K562 (cell line): ENCODE measurements around the gene NUDT1. TPM values are rescaled to one million over a fixed set of nuclear protein-coding genes. Genes with fewer than 3 reads are reported as not detected.

ENCODE experiments used
- ATAC-seq: fragments of 200-7000 bp; cut with Tn5 transposase; 3 replicates; pipeline ENCODE4 v1.9.1; 2020; ENCODE audit warnings: moderate library complexity
- BruUV-seq: library from RNA; stranded (reverse); fragments of 400-500 nt; replicated peaks from 2 replicates; lab custom pipeline; 2021; lab: Mats Ljungman, UMichigan
- CTCF ChIA-PET: fragments of 300-600 bp; formaldehyde crosslinking; extraction: SDS; loops from one replicate; lab custom pipeline; 2021; ENCODE audit warnings: low intra/inter-chr PET ratio; lab: Yijun Ruan, JAX
- POLR2A ChIA-PET: fragments of 300-600, 350-650 bp; sonication (Branson Sonifier 250); formaldehyde crosslinking; extraction: SDS; loops from one replicate; lab custom pipeline; 2021; ENCODE audit warnings: antibody characterized with exemption, inconsistent platforms; lab: Yijun Ruan, JAX
- DNase-seq, 4 experiments: peaks; one replicate each; pipeline versions ENCODE4 v3.0.0 to v3.0.0-alpha.2; 2011 to 2018; ENCODE audit warnings: low spot score in 3 of 4, mixed read lengths in 3 of 4; ENCODE audit errors: extremely low read depth in 1 of 4
- FAIRE-seq: peaks from 2 replicates; lab custom pipeline; 2011; peaks lifted over from hg19 to GRCh38; lab: Jason Lieb, UNC
- H2AFZ ChIP-seq: 2 replicates; pipeline ENCODE4 v1.6.0; 2011; ENCODE audit warnings: low read depth, low read length, control low read depth, inconsistent platforms
- H3K27ac ChIP-seq: fragments of 200-600 bp; 3 replicates; pipeline ENCODE4 v1.8.0; 2011; ENCODE audit warnings: low read depth, mild to moderate bottlenecking, control low read depth, inconsistent platforms, low read length, moderate library complexity, mixed read lengths; ENCODE audit errors: extremely low read depth
- H3K27me3 ChIP-seq, 2 experiments: fragments of 300-600 bp in 1 of 2; 2 replicates in 1 of 2; 3 replicates in 1 of 2; pipeline versions ENCODE4 v1.6.0 to v1.8.0; 2011; ENCODE audit warnings: inconsistent platforms in 2 of 2, low read length in 2 of 2, mild to moderate bottlenecking in 1 of 2, mixed read lengths in 1 of 2, moderate library complexity in 1 of 2; ENCODE audit not compliant: control insufficient read depth in 2 of 2, insufficient read depth in 2 of 2
- H3K36me3 ChIP-seq: fragments of 300-600 bp; 3 replicates; pipeline ENCODE4 v1.8.0; 2011; ENCODE audit warnings: mild to moderate bottlenecking, low read length, inconsistent platforms; ENCODE audit not compliant: control insufficient read depth, insufficient read depth
- H3K4me1 ChIP-seq, 2 experiments: fragments of 200-600 bp in 1 of 2; replicated peaks in 1 of 2; 2 replicates in 1 of 2; 3 replicates in 1 of 2; pipeline versions ENCODE4 v1.5.1 to v1.8.0; 2011; ENCODE audit warnings: inconsistent platforms in 2 of 2, low read length in 2 of 2, mild to moderate bottlenecking in 1 of 2, mixed read lengths in 1 of 2, moderate library complexity in 1 of 2; ENCODE audit not compliant: control insufficient read depth in 2 of 2, insufficient read depth in 2 of 2
- H3K4me2 ChIP-seq: 2 replicates; pipeline ENCODE4 v1.6.1; 2011; ENCODE audit warnings: low read length, control low read depth, inconsistent platforms, mixed read lengths; ENCODE audit not compliant: insufficient read depth
- H3K4me3 ChIP-seq: fragments of 200-600 bp; sonication (generic), shearing (Covaris generic); 2 replicates; pipeline ENCODE4 v1.5.1; 2016; ENCODE audit warnings: control low read depth, inconsistent platforms
- H3K79me2 ChIP-seq: fragments of 200-600 bp; 3 replicates; pipeline ENCODE4 v1.8.0; 2011; ENCODE audit warnings: low read length, inconsistent platforms; ENCODE audit not compliant: control insufficient read depth, insufficient read depth
- H3K9ac ChIP-seq, 2 experiments: 2 replicates each; pipeline versions ENCODE4 v1.6.0 to v1.6.1; 2011; ENCODE audit warnings: low read depth in 2 of 2, low read length in 2 of 2, control low read depth in 1 of 2, inconsistent platforms in 1 of 2, mild to moderate bottlenecking in 1 of 2, mixed read lengths in 1 of 2; ENCODE audit not compliant: insufficient read depth in 1 of 2
- H3K9me1 ChIP-seq: one replicate; pipeline ENCODE4 v1.6.0; 2011; ENCODE audit warnings: inconsistent platforms, mild to moderate bottlenecking, low read length, moderate library complexity; ENCODE audit not compliant: control insufficient read depth, insufficient read depth
- H3K9me3 ChIP-seq: replicated peaks from 2 replicates; pipeline ENCODE4 v1.5.1; 2011; ENCODE audit warnings: low read depth, low read length, inconsistent platforms; ENCODE audit not compliant: control insufficient read depth, insufficient read depth
- H4K20me1 ChIP-seq: replicated peaks from 2 replicates; pipeline ENCODE4 v1.6.1; 2011; ENCODE audit warnings: low read length, inconsistent platforms, mixed read lengths; ENCODE audit not compliant: control insufficient read depth, insufficient read depth
- BACH1 ChIP-seq: fragments of 200-800 bp; sonication (Bioruptor generic); IDR thresholded peaks from 2 replicates; pipeline ENCODE4 v1.6.1; 2016; ENCODE audit warnings: missing genetic modification characterization, missing compliant biosample characterization
- BRF1 ChIP-seq: IDR thresholded peaks from 3 replicates; pipeline ENCODE4 v1.6.1; 2011; ENCODE audit warnings: borderline replicate concordance, mild to moderate bottlenecking; ENCODE audit not compliant: insufficient read length; ENCODE audit errors: extremely low read depth
- HEY1 ChIP-seq: fragments of 250-450 bp; sonication (Bioruptor Pico); IDR thresholded peaks from 2 replicates; pipeline ENCODE4 v1.5.0; 2020; ENCODE audit warnings: mild to moderate bottlenecking, moderate library complexity, borderline replicate concordance
- KAT2B ChIP-seq: IDR thresholded peaks from one replicate; pipeline ENCODE4 v1.6.1; 2012; ENCODE audit warnings: low read depth, mild to moderate bottlenecking, control low read depth, inconsistent platforms, low read length, moderate library complexity
- MAX ChIP-seq: sonication (generic); formaldehyde crosslinking; IDR thresholded peaks from 2 replicates; pipeline ENCODE4 v1.9.0; 2022; ENCODE audit warnings: mild to moderate bottlenecking, missing genetic modification reagents
- NBN ChIP-seq: fragments of 450-650 bp; IDR thresholded peaks from 2 replicates; pipeline ENCODE4 v1.6.1; 2016; ENCODE audit warnings: low read depth, mild to moderate bottlenecking
- NR3C1 ChIP-seq: sonication (generic); formaldehyde crosslinking; IDR thresholded peaks from 2 replicates; pipeline ENCODE4 v1.8.1; 2022; ENCODE audit warnings: missing genetic modification reagents
- POLR3G ChIP-seq: IDR thresholded peaks from 2 replicates; pipeline ENCODE4 v1.6.1; 2011; ENCODE audit not compliant: insufficient read length, insufficient replicate concordance; ENCODE audit errors: extremely low read depth
- RFX7 ChIP-seq: fragments of 250-450 bp; sonication (Bioruptor Pico); IDR thresholded peaks from 2 replicates; pipeline ENCODE4 v1.5.1; 2021; ENCODE audit warnings: mild to moderate bottlenecking
- SMAD1 ChIP-seq: fragments of 150-350 bp; IDR thresholded peaks from 2 replicates; pipeline ENCODE4 v1.6.1; 2014; ENCODE audit warnings: low read length, low read depth; ENCODE audit not compliant: partially characterized antibody
- STAG1 ChIP-seq: sonication (generic); formaldehyde crosslinking; IDR thresholded peaks from 2 replicates; pipeline ENCODE4 v1.5.0; 2020; ENCODE audit warnings: missing genetic modification reagents, borderline replicate concordance
- XRCC3 ChIP-seq: fragments of 450-650 bp; IDR thresholded peaks from 2 replicates; pipeline ENCODE4 v1.6.1; 2017; ENCODE audit warnings: mild to moderate bottlenecking, moderate library complexity
- ZNF140 ChIP-seq: fragments of 250-450 bp; sonication (Bioruptor Pico); IDR thresholded peaks from 2 replicates; pipeline ENCODE4 v1.8.0; 2021; ENCODE audit warnings: moderate library complexity, mild to moderate bottlenecking, inconsistent platforms
- ZNF280A ChIP-seq: fragments of 450-650 bp; IDR thresholded peaks from 2 replicates; pipeline ENCODE4 v1.6.1; 2018; ENCODE audit warnings: mild to moderate bottlenecking, low read depth; ENCODE audit not compliant: partially characterized antibody
- ZNF695 ChIP-seq: fragments of 450-650 bp; formaldehyde crosslinking; IDR thresholded peaks from 2 replicates; pipeline ENCODE4 v1.4.0; 2020; ENCODE audit warnings: mild to moderate bottlenecking, moderate library complexity
- WGBS: fragments of 100-300 bp; shearing (Covaris generic); methylation state at CpG from one replicate; pipeline ENCODE4 v1.1.6; 2016; ENCODE audit warnings: low coverage, mixed read lengths; ENCODE audit not compliant: insufficient coverage; ENCODE audit errors: missing lambda C conversion rate; 5-methylcytosine and 5-hydroxymethylcytosine counted together
- in situ Hi-C: fragments of 300-500 bp; cut with MboI; formaldehyde crosslinking; loops from 4 replicates; pipeline ENCODE4 v1.15.0; 2018; ENCODE audit warnings: inconsistent platforms, mixed read lengths
- intact Hi-C: fragments of 100-400 bp; cut with micrococcal nuclease; formaldehyde crosslinking; loops from 2 replicates; pipeline ENCODE4 v1.14.2; 2022
- polyA plus RNA-seq, 8 experiments: library from polyadenylated mRNA; depleted of rRNA in 4 of 8; stranded (reverse) in 5 of 8; unstranded in 3 of 8; fragments of >200 nt; fragmentation: Nextera tagmentation in 2 of 8; fragmentation: Illumina TruSeq in 1 of 8; extraction: Ambion mirVana in 2 of 8; extraction: Trizol in 1 of 8; gene quantifications; 2 replicates each; pipeline versions ENCODE4 v1.2.1 to v1.2.3, GENCODE V29; 2011 to 2014; ENCODE audit warnings: inconsistent platforms in 1 of 8, missing spikeins in 1 of 8
- total RNA-seq, 7 experiments: library from RNA; depleted of rRNA in 6 of 7; stranded (reverse); fragments of >200 nt in 6 of 7; fragmentation: Illumina TruSeq in 2 of 7; extraction: Trizol in 2 of 7; gene quantifications; 2 replicates each; pipeline versions ENCODE4 v1.2.1 to v1.2.3, GENCODE V29; 2011 to 2021; ENCODE audit warnings: low replicate concordance in 1 of 7
- TF ChIP-seq, protein P1 (sequence below): fragments of 250-450 bp; sonication (Bioruptor Pico); IDR thresholded peaks from 2 replicates; pipeline ENCODE4 v1.5.1; 2021; ENCODE audit warnings: mild to moderate bottlenecking

The NUDT1 gene
- total and polyA plus RNA-seq, 9 of the 15 experiments (the other 6 are each of a cell fraction or from before 2014, with no cell fraction given), result 5.3 to 73.3 (median 29.6) TPM

DNA sequence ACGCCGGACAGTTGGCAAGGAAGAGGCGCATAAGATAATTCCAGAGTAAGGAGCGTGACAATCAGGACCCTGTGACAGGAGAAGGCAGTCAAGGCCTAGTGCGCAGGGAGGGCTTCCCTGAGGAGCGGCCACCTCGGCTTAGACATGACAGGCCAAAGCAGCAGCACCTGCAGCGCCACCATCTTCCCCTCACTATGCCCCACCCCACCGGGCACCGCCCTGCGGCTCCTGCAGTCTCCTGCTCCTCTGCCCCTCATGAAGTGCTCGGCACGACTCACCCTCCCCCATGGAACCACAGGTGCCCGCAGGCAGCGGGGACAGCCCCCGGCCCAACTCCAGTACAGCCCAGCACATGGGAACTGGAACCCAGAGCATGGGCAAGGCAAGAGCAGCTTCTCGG is 21.1 kb upstream of the NUDT1 start:
- H3K36me3 ChIP-seq, result peaks cover 85% of the 10 kb centered on the region; the same call in 2 of the 3 replicates

More for the DNA sequence above, 21.1 kb upstream of the NUDT1 start:
- Histone ChIP-seq H3K4me3 (no peak overlapping the region), H3K4me2 (no peak overlapping the region), H3K4me1 (no peaks in the 10 kb centered on the region; a peak in 1 of 5 replicates), H2AFZ (no peak overlapping the region), H3K27me3 (no peaks in the 10 kb centered on the region), H3K79me2 (no peaks in the 10 kb centered on the region), H3K9ac (no peak overlapping the region), H3K9me3 (no peaks in the 10 kb centered on the region), H3K27ac (no peak overlapping the region), H4K20me1 (no peaks in the 10 kb centered on the region; the same call in 1 of the 2 replicates), H3K9me1 (no peaks in the 10 kb centered on the region)
- ATAC-seq (no peak), FAIRE-seq (no peak), DNase-seq (no peak)
- intact Hi-C loops (no loop called here), in situ Hi-C loops (no loop called here)
- POLR2A ChIA-PET, result no interaction called here
- WGBS, result 97% methylated on average over 16 of the region's 17 CpGs
- TF ChIP-seq NR3C1 (CRISPR knock-in tag) (no peak), BRF1 (no peak), ZNF280A (no peak), BACH1 (tag) (no peak), POLR3G (no peak), NBN (no peak), MAX (CRISPR knock-in tag) (no peak), ZNF140 (CRISPR knock-in tag) (no peak), KAT2B (no peak), ZNF695 (CRISPR knock-in tag) (no peak), RFX7 (no peak), XRCC3 (no peak), SMAD1 (no peak), HEY1 (CRISPR knock-in tag) (no peak), STAG1 (CRISPR knock-in tag) (no peak)
- TF ChIP-seq, protein P1, sequence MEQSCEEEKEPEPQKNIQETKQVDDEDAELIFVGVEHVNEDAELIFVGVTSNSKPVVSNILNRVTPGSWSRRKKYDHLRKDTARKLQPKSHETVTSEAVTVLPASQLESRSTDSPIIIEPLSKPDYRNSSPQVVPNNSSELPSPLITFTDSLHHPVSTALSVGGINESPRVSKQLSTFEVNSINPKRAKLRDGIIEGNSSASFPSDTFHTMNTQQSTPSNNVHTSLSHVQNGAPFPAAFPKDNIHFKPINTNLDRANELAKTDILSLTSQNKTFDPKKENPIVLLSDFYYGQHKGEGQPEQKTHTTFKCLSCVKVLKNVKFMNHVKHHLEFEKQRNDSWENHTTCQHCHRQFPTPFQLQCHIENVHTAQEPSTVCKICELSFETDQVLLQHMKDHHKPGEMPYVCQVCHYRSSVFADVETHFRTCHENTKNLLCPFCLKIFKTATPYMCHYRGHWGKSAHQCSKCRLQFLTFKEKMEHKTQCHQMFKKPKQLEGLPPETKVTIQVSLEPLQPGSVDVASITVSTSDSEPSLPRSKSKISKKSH (CRISPR knock-in tag), result no peak
- BruUV-seq, result no TSS peak
- CTCF ChIA-PET, result no interaction called here
